ENCODE measurements around the gene CLRN1. TPM values are rescaled to one million over a fixed set of nuclear protein-coding genes. Genes with fewer than 3 reads are reported as not detected.

CLRN1 gene
- total and polyA plus RNA-seq, 7 donors: not detected

DNA sequence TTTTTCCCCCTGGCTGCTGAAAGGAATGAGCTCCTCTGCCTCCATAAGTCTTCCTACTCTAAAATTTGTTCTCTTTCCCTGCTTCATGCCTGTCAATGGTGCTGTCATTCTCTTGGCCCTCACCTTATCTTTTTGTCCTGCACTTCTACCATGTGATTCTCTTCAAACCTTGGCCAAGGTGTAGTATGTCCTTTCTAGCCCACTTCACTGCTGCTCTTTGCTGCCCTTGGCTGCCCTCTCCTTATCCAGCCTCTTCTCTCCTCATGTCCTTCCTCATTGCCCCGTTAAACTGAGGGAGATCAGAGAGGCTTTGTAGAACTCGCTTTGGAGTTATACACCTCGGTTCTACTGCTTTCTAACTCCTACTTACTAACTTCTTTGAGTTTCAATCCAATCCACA, 87.0 kb downstream of the CLRN1 start:
- H3K4me3 ChIP-seq: no peak overlapping the region
- 49 to 77% methylated on average over 3 of the region's 3 CpGs for WGBS, 2 donors
- intact Hi-C loops (cut with DNase I): no loop called here
- no peaks in the 10 kb centered on the region for H3K27me3 ChIP-seq
- no peak for DNase-seq
- TF ChIP-seq POLR2A (IDR thresholded peaks at IDR 0.05): no peak
- TF ChIP-seq POLR2AphosphoS5 (IDR thresholded peaks at IDR 0.05): no peak
- no peak for TF ChIP-seq EP300 (IDR thresholded peaks at IDR 0.05)
- TF ChIP-seq, protein P1, sequence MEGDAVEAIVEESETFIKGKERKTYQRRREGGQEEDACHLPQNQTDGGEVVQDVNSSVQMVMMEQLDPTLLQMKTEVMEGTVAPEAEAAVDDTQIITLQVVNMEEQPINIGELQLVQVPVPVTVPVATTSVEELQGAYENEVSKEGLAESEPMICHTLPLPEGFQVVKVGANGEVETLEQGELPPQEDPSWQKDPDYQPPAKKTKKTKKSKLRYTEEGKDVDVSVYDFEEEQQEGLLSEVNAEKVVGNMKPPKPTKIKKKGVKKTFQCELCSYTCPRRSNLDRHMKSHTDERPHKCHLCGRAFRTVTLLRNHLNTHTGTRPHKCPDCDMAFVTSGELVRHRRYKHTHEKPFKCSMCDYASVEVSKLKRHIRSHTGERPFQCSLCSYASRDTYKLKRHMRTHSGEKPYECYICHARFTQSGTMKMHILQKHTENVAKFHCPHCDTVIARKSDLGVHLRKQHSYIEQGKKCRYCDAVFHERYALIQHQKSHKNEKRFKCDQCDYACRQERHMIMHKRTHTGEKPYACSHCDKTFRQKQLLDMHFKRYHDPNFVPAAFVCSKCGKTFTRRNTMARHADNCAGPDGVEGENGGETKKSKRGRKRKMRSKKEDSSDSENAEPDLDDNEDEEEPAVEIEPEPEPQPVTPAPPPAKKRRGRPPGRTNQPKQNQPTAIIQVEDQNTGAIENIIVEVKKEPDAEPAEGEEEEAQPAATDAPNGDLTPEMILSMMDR (IDR thresholded peaks at IDR 0.05): no peak
- no peak overlapping the region for H3K27ac ChIP-seq
- H3K4me1 ChIP-seq: no peaks in the 10 kb centered on the region
- no peaks in the 10 kb centered on the region for H3K36me3 ChIP-seq
- no peaks in the 10 kb centered on the region for H3K9me3 ChIP-seq

DNA sequence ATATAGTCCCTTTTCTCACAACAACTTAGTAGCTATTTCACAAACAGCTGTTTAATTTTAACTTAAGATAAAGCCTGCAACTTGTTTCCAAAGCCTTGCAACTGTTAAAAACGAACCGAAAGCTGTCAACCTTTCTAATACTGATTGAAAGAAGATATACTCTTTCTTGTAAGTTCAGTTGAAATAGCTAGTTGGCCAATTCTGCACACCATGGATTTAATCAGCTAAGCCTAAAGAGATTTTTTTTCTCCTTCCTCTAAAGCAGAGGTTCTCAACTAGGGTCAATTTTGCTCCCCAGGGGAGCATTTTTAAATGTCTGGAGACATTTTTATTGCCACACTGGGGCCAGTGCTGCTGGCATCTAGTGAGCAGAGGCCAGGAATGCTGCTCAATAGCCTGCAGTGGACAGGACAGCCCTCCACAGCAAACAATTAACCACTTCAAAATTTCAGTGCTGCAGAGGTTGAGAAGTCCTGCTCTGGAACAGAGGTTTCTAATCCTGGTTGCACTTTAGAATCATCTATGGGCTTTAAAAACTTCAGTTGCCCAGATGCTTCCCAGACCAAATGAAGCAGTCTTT, 93.4 kb downstream of the CLRN1 start:
- Histone ChIP-seq H3K27me3 (no peaks in the 10 kb centered on the region), H3K9me3 (no peaks in the 10 kb centered on the region), H3K4me3 (no peak overlapping the region), H3K4me1 (no peaks in the 10 kb centered on the region), H3K36me3 (no peaks in the 10 kb centered on the region), H3K27ac (no peak overlapping the region)
- TF ChIP-seq EP300 (IDR thresholded peaks at IDR 0.05) (no peak), POLR2AphosphoS5 (IDR thresholded peaks at IDR 0.05) (no peak), POLR2A (IDR thresholded peaks at IDR 0.05) (no peak)
- TF ChIP-seq, protein P1 (IDR thresholded peaks at IDR 0.05): no peak
- intact Hi-C loops (cut with DNase I): no loop called here
- DNase-seq: no peak
- 72 to 87% methylated on average over 2 of the region's 2 CpGs for WGBS, 2 donors

DNA sequence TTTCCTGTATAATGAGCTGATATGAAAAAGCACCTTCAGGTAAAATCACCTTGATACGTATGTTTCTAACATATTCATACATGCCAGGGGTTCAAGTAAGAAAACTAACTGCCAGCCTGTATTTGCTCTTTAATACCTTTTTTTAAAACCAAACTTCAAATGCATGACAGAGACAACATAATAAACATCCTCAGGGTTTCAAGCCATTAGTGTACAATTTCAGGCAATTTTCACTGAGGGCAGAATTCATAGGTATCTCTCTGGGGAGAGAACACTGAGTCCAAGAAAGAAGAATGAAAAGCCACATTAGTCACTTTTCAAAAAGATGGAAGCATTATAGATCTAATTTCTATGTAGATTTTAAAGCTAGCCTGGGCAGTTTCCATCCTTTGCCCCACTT, 94.2 kb downstream of the CLRN1 start:
- no peak for DNase-seq
- H3K4me1 ChIP-seq: no peaks in the 10 kb centered on the region
- no peaks in the 10 kb centered on the region for H3K27me3 ChIP-seq
- no peaks in the 10 kb centered on the region for H3K9me3 ChIP-seq
- H3K4me3 ChIP-seq: no peak overlapping the region
- intact Hi-C loops (cut with DNase I): no loop called here
- 94 to 97% methylated on average over 1 of the region's 1 CpG for WGBS, 2 donors
- H3K36me3 ChIP-seq: no peaks in the 10 kb centered on the region
- no peak overlapping the region for H3K27ac ChIP-seq
- TF ChIP-seq EP300 (IDR thresholded peaks at IDR 0.05): no peak
- TF ChIP-seq POLR2A (IDR thresholded peaks at IDR 0.05): no peak
- TF ChIP-seq POLR2AphosphoS5 (IDR thresholded peaks at IDR 0.05): no peak
- TF ChIP-seq, protein P1 (IDR thresholded peaks at IDR 0.05): no peak

DNA sequence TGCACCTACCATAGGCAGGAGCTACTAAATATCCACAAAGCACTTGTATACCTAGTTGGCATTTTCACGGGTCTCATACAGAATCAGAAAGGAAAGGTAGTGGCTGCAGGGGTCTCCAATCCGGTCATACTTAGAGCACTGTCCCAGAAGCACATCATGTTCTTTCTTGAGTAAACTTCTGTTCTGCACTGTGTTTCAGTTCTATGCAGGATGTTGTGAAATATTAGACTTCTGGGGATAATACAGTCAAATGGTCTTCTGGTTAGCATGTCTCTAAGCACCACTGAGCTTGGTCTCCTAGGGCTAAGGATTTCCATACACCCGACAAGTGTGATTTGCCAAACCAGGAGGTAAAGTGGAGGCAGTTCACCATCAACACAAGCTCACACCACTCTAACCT, 95.2 kb downstream of the CLRN1 start:
- WGBS, 2 donors: 90% methylated on average over 3 of the region's 3 CpGs
- Histone ChIP-seq H3K27ac (no peak overlapping the region), H3K4me3 (no peak overlapping the region), H3K4me1 (no peaks in the 10 kb centered on the region), H3K36me3 (no peaks in the 10 kb centered on the region), H3K27me3 (no peaks in the 10 kb centered on the region), H3K9me3 (no peaks in the 10 kb centered on the region)
- DNase-seq: no peak
- intact Hi-C loops (cut with DNase I): no loop called here
- TF ChIP-seq POLR2AphosphoS5 (IDR thresholded peaks at IDR 0.05) (no peak), EP300 (IDR thresholded peaks at IDR 0.05) (no peak), POLR2A (IDR thresholded peaks at IDR 0.05) (no peak)
- TF ChIP-seq, protein P1 (IDR thresholded peaks at IDR 0.05): no peak

Measured in sigmoid colon (tissue), 7 donors.